Measurements from ENCODE around the gene S1PR5.

DNA sequence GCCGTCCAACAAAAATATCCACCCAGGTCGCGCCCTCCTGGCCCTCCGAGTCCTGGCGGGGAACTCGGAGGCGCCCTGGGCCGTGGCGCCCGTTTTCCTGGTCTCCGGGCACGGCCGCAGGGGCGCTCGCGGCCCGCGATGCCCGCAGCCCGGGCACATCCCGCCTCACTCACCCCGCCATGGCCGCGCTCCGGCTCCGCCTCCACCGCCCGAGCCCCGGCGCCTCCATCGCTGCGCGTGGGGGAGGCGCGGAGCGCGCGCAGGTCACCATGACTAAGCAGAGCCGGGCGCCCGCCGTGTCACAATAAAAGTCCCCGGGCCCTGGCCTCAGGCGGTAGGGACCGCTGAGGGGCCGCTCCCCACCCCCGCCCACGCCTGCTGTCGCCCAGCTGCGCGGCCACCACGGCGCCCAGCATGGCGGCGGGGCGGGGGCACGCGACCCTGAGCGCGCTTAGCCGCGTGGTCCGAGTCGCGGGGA is 14.7 kb downstream of the S1PR5 start:
- TF ChIP-seq ZNF274 (IDR thresholded peaks at IDR 0.05; ENCODE audit: insufficient read depth, insufficient read length) (no peak), CHD2 (IDR thresholded peaks at IDR 0.05; ENCODE audit: borderline replicate concordance, low read depth, low read length) (peak; percentile 66), ZNF687 (IDR thresholded peaks at IDR 0.05) (peak; percentile 73), PKNOX1 (IDR thresholded peaks at IDR 0.05) (no peak), POLR2A (IDR thresholded peaks at IDR 0.05; ENCODE audit: low read depth, low read length) (peak; percentile 95), NFYB (IDR thresholded peaks at IDR 0.05; ENCODE audit: insufficient read depth, low read depth, low read length) (no peak), EZH2 (IDR thresholded peaks at IDR 0.05; ENCODE audit: borderline replicate concordance, control insufficient read depth, low read depth, low read length) (no peak), TCF12 (IDR thresholded peaks at IDR 0.05; ENCODE audit: low read depth, low read length) (peak; percentile 93), POLR2AphosphoS5 (IDR thresholded peaks at IDR 0.05; ENCODE audit: low read length) (peak; percentile 85; the same call in 1 of the 2 replicates), NRF1 (conservative IDR thresholded peaks at IDR 0.05; ENCODE audit: low read depth, low read length) (peak; percentile 51)
- TF ChIP-seq, protein P1, sequence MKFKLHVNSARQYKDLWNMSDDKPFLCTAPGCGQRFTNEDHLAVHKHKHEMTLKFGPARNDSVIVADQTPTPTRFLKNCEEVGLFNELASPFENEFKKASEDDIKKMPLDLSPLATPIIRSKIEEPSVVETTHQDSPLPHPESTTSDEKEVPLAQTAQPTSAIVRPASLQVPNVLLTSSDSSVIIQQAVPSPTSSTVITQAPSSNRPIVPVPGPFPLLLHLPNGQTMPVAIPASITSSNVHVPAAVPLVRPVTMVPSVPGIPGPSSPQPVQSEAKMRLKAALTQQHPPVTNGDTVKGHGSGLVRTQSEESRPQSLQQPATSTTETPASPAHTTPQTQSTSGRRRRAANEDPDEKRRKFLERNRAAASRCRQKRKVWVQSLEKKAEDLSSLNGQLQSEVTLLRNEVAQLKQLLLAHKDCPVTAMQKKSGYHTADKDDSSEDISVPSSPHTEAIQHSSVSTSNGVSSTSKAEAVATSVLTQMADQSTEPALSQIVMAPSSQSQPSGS (IDR thresholded peaks at IDR 0.05; ENCODE audit: low read length) = no peak
- TF ChIP-seq, protein P2, sequence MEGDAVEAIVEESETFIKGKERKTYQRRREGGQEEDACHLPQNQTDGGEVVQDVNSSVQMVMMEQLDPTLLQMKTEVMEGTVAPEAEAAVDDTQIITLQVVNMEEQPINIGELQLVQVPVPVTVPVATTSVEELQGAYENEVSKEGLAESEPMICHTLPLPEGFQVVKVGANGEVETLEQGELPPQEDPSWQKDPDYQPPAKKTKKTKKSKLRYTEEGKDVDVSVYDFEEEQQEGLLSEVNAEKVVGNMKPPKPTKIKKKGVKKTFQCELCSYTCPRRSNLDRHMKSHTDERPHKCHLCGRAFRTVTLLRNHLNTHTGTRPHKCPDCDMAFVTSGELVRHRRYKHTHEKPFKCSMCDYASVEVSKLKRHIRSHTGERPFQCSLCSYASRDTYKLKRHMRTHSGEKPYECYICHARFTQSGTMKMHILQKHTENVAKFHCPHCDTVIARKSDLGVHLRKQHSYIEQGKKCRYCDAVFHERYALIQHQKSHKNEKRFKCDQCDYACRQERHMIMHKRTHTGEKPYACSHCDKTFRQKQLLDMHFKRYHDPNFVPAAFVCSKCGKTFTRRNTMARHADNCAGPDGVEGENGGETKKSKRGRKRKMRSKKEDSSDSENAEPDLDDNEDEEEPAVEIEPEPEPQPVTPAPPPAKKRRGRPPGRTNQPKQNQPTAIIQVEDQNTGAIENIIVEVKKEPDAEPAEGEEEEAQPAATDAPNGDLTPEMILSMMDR (IDR thresholded peaks at IDR 0.05 in 2 of 3, conservative IDR thresholded peaks at IDR 0.05 in 1 of 3; ENCODE audit: control insufficient read depth in 2 of 3, extremely low read depth in 1 of 3, insufficient read depth in 1 of 3, low read depth in 3 of 3, low read length in 3 of 3) = no peak

Measured in GM12878 (cell line).